ENCODE data around the gene BCL2L14.
"Not testable (repeated sequence)": the region's sequence is repeated elsewhere in the genome, so short reads cannot be mapped to it uniquely, and the experiment has no call there.

Gene BCL2L14

GRCh38 chr12:12097891-12098690 lies 27.4 kb downstream of the BCL2L14 start:
- FAIRE-seq: no peak
- DNase-seq (ENCODE audit: extremely low spot score, insufficient read length, low read depth): no peak

- FAIRE-seq (no peak), DNase-seq (ENCODE audit: extremely low spot score, insufficient read length, low read depth) (no peak)
Observed at GRCh38 chr12:12098691-12099015, 27.9 kb downstream of the BCL2L14 start.

- FAIRE-seq (no peak), DNase-seq (ENCODE audit: extremely low spot score, insufficient read length, low read depth) (no peak)
Observed at GRCh38 chr12:12099102-12099501, 28.4 kb downstream of the BCL2L14 start.

DNA sequence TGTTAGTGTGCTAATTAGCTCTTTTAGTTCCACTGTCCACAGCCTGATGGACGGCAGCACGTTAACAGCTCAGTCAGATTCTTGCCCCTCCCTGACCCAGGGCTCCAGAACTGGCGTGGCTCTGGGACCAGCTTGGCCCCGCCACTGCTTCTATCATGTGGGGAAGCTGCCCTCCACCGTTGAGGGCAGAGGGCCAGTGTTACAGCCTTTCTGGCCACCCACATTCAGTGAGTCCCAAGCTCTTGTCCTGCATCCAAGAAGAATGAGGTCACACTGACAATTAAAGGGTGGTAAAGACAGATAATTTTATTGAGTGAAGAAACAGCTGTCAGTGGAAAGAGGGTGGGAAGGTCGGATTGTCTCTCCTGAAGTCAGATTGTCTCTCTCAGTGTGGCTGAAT lies 36.9 kb downstream of the BCL2L14 start:
- DNase-seq (ENCODE audit: extremely low spot score, insufficient read length, low read depth): no peak
- no peak for FAIRE-seq

DNA sequence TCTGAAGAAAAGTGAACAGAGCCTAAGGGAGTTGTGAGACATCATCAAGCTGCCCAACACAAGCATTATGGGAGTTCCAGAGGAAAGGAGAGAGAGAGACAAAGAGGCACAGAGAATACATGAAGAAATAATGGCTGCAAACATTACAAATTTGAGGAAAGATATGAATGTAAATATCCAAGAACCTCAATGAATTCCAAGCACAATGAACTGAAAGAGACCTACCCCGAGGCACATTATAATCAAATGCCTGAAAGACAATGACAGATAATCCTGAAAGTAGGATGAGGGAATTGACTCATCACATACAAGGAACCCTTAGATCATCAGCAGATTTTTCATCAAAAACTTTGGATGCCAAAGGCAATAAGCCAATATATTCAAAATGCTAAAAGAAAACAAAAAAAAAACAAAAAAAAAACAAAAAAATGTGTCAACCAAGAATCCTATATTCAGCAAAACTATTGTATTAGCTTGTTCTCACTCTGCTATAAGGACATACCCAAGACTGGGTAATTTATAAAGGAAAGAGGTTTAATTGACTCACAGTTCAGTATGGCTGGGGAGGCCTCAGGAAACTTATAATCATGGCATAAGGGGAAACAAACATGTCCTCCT lies 37.8 kb downstream of the BCL2L14 start:
- no peak for FAIRE-seq
- no peak for DNase-seq (ENCODE audit: extremely low spot score, insufficient read length, low read depth)

- peak; percentile 70 for FAIRE-seq
- DNase-seq (ENCODE audit: extremely low spot score, insufficient read length, low read depth): not testable (repeated sequence)
Observed at GRCh38 chr12:12110923-12111555, 40.3 kb downstream of the BCL2L14 start.

DNA sequence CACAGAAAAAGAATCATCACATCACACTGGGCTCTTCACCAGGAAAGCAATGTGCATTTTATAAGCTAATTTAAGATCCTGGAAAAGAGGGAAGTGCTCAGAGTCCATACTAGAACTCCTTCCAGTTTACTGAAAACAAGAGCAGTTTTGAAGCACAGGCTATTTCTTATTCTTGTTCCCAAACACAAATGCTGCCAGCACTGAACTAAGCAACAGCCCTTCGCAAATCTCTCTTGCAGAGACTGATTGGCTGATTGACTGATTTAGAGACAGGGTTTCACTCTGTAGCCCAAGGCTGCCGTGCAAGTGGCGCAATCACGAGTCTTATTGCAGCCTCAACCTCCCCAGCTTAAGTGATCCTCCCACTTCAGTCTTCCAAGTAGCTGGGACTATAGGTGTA lies 44.8 kb downstream of the BCL2L14 start:
- DNase-seq (ENCODE audit: extremely low spot score, insufficient read length, low read depth) (no peak), FAIRE-seq (no peak)

DNA sequence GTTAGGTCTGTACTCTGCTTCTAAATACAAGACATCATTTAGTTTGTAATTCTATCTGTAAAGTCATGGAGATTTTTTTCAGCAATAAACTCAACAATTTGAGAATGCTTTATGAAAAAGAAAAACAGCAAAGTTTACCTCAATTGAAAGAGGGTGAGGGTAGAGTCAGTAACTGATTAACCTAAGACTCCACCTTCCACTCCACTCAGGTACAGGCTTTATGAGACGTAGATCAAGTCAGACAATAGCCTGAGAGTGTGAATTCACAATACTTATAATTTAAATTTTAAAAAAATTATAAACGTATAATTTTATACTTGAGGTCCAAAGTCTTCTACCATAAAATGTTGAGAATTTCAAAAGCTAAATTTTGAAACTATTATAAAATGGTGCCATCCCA lies 45.9 kb downstream of the BCL2L14 start:
- FAIRE-seq (no peak), DNase-seq (ENCODE audit: extremely low spot score, insufficient read length, low read depth) (no peak)

DNA sequence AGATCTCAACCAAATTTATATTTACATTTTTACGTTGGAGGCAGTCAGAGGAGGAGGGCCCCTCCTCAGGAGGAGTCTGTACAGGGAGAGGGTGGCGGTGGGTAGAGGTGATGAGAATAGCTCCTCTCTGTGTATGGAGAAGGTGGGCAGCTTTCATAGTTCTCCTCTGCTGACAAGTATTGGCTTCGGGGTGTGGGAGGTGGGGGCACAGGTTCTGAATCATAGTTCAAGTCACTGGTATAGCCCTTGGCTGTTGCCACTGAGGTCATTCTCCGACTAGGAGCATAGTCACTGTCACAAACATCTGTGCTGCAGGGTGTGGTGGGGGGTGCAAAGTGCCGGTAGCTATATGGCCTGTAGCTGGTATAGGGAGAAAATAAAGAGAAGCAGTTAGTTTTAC lies 50.3 kb downstream of the BCL2L14 start:
- FAIRE-seq: no peak

GRCh38 chr12:12123036-12123604 lies 52.4 kb downstream of the BCL2L14 start:
- no peak for DNase-seq (ENCODE audit: extremely low spot score, insufficient read length, low read depth)
- no peak for FAIRE-seq

More for the DNA sequence above, 50.3 kb downstream of the BCL2L14 start:
- DNase-seq (ENCODE audit: extremely low spot score, insufficient read length, low read depth): no peak

- FAIRE-seq: no peak
- no peak for DNase-seq (ENCODE audit: extremely low spot score, insufficient read length, low read depth)
Observed at GRCh38 chr12:12126551-12126950, 55.8 kb downstream of the BCL2L14 start.

DNA sequence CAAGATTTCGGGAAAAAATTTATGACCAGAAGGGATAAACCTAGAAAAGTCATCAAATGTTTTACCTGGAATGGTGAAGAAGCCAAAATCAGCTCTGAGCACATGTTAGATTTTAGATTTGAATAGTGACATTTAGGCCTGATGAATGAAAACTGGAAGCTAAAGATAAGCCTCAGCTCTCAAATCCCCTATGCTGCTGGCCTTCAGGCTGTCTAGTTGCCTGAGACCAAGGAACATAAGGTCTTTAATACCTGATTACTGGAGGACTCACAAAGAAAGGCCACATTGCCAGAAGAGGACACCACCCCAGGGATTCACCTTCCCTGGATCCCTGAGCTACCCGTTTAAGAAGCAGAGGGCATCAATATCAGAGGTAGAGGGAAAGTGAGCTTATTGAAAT lies 56.6 kb downstream of the BCL2L14 start:
- no peak for DNase-seq (ENCODE audit: extremely low spot score, insufficient read length, low read depth)
- FAIRE-seq: no peak

- DNase-seq (ENCODE audit: extremely low spot score, insufficient read length, low read depth) (no peak), FAIRE-seq (no peak)
Observed at GRCh38 chr12:12128670-12129069, 57.9 kb downstream of the BCL2L14 start.

GRCh38 chr12:12133259-12133658 lies 62.5 kb downstream of the BCL2L14 start:
- DNase-seq (ENCODE audit: extremely low spot score, insufficient read length, low read depth): no peak

GRCh38 chr12:12133785-12134184 lies 63.0 kb downstream of the BCL2L14 start:
- FAIRE-seq (no peak), DNase-seq (ENCODE audit: extremely low spot score, insufficient read length, low read depth) (no peak)

More at GRCh38 chr12:12133259-12133658, 62.5 kb downstream of the BCL2L14 start:
- no peak for FAIRE-seq

DNA sequence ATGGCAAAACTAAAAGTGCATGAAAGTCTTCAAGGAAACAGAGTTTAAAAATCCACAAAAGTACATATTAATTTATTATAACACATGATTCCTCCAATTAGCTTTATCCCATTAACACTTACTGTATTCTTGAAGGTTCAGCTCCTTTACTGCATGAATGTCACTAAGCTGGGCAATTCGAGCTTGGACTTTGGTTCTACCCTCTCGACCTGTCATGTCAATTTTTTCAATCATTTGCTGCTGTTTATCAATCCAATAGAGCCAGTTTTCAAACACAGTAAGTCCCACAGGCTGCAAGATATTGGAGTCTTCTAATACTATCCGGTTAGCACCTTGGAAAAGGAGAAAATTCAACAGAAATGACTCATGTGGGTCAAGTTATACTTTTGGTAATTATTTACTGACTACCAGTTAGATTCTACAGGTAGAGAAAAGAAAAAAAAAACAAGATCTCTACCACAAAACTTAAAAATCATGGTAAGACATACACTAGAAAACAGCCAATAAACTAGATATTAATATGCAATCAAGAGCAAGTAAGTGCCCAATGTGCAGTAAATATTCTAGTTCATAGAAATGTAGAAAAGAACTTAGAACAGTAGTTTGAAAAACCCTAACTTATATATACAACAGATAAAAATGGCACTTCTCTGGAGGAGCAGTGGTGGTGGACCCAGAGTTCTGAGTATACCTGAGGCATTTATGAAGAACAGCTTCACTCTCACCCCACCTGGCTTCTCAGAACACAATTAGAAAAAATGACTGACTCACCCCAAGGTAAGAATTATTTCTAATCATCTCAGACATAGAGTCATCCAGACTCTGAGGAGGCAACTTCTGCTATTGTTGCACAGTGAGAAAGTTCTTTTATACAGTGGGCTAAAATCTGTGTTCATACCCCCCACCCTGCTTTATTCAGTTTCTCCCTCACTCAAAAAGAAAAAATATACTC lies 67.7 kb downstream of the BCL2L14 start:
- peak; percentile 18 for FAIRE-seq

DNA sequence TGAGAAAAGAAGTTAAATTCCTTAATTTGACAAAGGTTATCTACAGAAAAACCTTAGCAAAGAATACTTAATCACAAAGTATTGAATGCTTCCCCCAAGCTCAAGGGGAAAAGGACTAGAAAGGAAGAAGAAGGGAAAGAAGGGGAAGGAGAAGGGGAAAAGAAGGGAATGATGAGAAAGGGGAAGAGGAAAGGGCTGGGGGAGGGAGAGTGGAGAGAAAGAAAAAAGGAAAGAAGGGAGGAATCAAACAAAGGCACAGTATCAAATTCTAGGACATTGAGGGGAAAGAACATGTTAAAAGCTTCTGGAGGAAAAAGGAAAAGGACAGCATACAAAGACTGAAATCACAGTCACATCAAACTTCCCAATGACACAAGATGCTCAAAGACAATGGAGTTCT lies 70.3 kb downstream of the BCL2L14 start:
- DNase-seq (ENCODE audit: extremely low spot score, insufficient read length, low read depth) (no peak), FAIRE-seq (no peak)

More for the DNA sequence above, 67.7 kb downstream of the BCL2L14 start:
- no peak for DNase-seq (ENCODE audit: extremely low spot score, insufficient read length, low read depth)

GRCh38 chr12:12144531-12144930 lies 73.8 kb downstream of the BCL2L14 start:
- DNase-seq (ENCODE audit: extremely low spot score, insufficient read length, low read depth); FAIRE-seq: not testable (repeated sequence)

DNA sequence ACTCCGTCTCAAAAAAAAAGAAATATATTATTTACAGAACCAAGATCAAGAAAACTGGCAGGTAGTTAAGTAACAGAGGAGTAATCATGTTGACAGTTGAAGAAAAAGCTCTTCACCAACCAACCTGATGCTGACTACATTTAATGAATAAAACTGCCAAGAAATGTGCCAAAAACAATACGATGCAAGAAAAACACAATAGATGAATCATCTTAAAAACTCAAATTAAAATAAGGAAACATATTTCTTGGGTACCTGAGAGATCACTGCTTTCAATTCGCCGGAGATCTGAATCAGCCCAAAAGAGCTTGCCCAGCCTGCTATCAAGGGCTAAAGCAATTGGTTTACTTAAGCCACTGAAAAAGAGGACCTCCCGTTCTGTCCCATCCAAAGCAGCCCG lies 76.4 kb downstream of the BCL2L14 start:
- FAIRE-seq: no peak

More for the DNA sequence above, 76.4 kb downstream of the BCL2L14 start:
- DNase-seq (ENCODE audit: extremely low spot score, insufficient read length, low read depth): no peak

Measured in GM18507 (cell line).